HEK293 (cell line): ENCODE measurements around the gene PCYT1A.

ENCODE experiments used
- CTCF ChIP-seq: fragments of 450-650 bp; formaldehyde crosslinking; IDR thresholded peaks from 2 replicates; pipeline ENCODE4 v1.5.1; 2016; ENCODE audit warnings: missing biosample characterization, missing genetic modification characterization
- ELK4 ChIP-seq: IDR thresholded peaks from 2 replicates; pipeline ENCODE4 v1.6.1; 2011; ENCODE audit warnings: mild to moderate bottlenecking, low read depth, low read length, borderline replicate concordance
- MYNN ChIP-seq: fragments of 450-650 bp; formaldehyde crosslinking; IDR thresholded peaks from 2 replicates; pipeline ENCODE4 v1.5.1; 2016; ENCODE audit warnings: missing biosample characterization, missing genetic modification characterization, borderline replicate concordance
- ZBTB17 ChIP-seq: fragments of 450-650 bp; formaldehyde crosslinking; IDR thresholded peaks from 2 replicates; pipeline ENCODE4 v1.5.1; 2016; ENCODE audit warnings: missing biosample characterization, missing genetic modification characterization
- ZBTB7A ChIP-seq: fragments of 450-650 bp; formaldehyde crosslinking; IDR thresholded peaks from 2 replicates; pipeline ENCODE4 v1.5.1; 2016; ENCODE audit warnings: low read depth, missing biosample characterization, missing genetic modification characterization
- ZNF133 ChIP-seq: fragments of 450-650 bp; formaldehyde crosslinking; IDR thresholded peaks from 2 replicates; pipeline ENCODE4 v1.5.1; 2016; ENCODE audit warnings: missing biosample characterization, missing genetic modification characterization
- ZNF211 ChIP-seq: fragments of 450-650 bp; formaldehyde crosslinking; IDR thresholded peaks from 2 replicates; pipeline ENCODE4 v1.5.1; 2016; ENCODE audit warnings: low read depth, missing biosample characterization, missing genetic modification characterization
- ZNF23 ChIP-seq: fragments of 450-650 bp; formaldehyde crosslinking; IDR thresholded peaks from 2 replicates; pipeline ENCODE4 v1.5.1; 2016; ENCODE audit warnings: missing biosample characterization, missing genetic modification characterization, borderline replicate concordance
- ZNF24 ChIP-seq: fragments of 450-650 bp; formaldehyde crosslinking; IDR thresholded peaks from 2 replicates; pipeline ENCODE4 v1.5.1; 2016; ENCODE audit warnings: missing biosample characterization, missing genetic modification characterization
- ZNF624 ChIP-seq: fragments of 450-650 bp; formaldehyde crosslinking; IDR thresholded peaks from 2 replicates; pipeline ENCODE4 v1.5.1; 2017; ENCODE audit warnings: missing biosample characterization, missing genetic modification characterization
- ZNF707 ChIP-seq: fragments of 450-650 bp; formaldehyde crosslinking; IDR thresholded peaks from 2 replicates; pipeline ENCODE4 v1.5.1; 2016; ENCODE audit warnings: missing biosample characterization, missing genetic modification characterization
- TF ChIP-seq, protein P1 (sequence below): fragments of 450-650 bp; formaldehyde crosslinking; IDR thresholded peaks from 2 replicates; pipeline ENCODE4 v1.5.1; 2016; ENCODE audit warnings: missing biosample characterization, missing genetic modification characterization, low read depth
- TF ChIP-seq, protein P2 (sequence below): fragments of 450-650 bp; formaldehyde crosslinking; IDR thresholded peaks from 2 replicates; pipeline ENCODE4 v1.5.1; 2016; ENCODE audit warnings: missing biosample characterization, missing genetic modification characterization

DNA sequence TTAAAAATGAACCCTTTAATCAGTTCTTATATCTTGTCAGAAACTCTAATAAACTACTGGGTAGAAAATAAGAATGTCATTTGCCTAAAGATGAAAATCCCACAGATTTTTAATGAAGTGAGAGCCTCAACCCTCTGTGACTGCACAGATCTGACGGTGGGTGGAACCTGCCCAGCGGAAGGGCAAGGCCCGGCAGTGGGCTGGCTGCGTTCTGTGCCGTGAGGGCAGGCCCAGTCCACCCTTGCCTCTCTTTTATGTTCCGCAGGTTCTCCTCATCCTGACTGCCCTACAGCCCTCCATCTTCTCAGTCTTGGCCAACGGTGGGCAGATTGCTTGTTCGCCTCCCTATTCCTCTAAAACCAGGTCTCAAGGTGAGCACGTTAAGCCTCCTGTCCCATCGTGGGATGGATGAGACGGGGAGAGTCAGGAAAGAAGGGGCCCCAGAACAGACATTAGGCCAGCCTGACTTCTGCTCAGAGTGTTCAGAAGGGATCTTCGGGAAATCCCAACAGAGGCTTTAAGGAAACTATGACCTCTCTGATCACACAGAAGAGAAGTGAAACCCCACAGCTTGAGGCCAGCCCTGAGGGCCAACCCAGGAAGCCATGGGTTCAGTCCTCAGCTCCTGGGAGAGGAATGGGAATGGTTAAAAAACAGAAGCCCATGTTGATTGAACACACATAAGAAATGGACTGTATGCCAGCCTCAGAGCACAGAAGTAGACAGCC, 55.2 kb downstream of the PCYT1A start:
- TF ChIP-seq MYNN (tag by site-specific recombination) (no peak), ZNF707 (tag by site-specific recombination) (no peak), CTCF (tag by site-specific recombination) (no peak), ZBTB17 (tag by site-specific recombination) (no peak), ZNF624 (tag by site-specific recombination) (no peak), ZNF133 (tag by site-specific recombination) (no peak), ZBTB7A (tag by site-specific recombination) (no peak), ZNF211 (tag by site-specific recombination) (no peak), ELK4 (no peak), ZNF24 (tag by site-specific recombination) (no peak), ZNF23 (tag by site-specific recombination) (no peak)
- TF ChIP-seq, protein P1, sequence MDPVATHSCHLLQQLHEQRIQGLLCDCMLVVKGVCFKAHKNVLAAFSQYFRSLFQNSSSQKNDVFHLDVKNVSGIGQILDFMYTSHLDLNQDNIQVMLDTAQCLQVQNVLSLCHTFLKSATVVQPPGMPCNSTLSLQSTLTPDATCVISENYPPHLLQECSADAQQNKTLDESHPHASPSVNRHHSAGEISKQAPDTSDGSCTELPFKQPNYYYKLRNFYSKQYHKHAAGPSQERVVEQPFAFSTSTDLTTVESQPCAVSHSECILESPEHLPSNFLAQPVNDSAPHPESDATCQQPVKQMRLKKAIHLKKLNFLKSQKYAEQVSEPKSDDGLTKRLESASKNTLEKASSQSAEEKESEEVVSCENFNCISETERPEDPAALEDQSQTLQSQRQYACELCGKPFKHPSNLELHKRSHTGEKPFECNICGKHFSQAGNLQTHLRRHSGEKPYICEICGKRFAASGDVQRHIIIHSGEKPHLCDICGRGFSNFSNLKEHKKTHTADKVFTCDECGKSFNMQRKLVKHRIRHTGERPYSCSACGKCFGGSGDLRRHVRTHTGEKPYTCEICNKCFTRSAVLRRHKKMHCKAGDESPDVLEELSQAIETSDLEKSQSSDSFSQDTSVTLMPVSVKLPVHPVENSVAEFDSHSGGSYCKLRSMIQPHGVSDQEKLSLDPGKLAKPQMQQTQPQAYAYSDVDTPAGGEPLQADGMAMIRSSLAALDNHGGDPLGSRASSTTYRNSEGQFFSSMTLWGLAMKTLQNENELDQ (tag by site-specific recombination) = no peak
- TF ChIP-seq, protein P2, sequence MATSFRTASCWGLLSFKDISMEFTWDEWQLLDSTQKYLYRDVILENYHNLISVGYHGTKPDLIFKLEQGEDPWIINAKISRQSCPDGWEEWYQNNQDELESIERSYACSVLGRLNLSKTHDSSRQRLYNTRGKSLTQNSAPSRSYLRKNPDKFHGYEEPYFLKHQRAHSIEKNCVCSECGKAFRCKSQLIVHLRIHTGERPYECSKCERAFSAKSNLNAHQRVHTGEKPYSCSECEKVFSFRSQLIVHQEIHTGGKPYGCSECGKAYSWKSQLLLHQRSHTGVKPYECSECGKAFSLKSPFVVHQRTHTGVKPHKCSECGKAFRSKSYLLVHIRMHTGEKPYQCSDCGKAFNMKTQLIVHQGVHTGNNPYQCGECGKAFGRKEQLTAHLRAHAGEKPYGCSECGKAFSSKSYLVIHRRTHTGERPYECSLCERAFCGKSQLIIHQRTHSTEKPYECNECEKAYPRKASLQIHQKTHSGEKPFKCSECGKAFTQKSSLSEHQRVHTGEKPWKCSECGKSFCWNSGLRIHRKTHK = no peak
